HL-60 (cell line): ENCODE results near the gene TENM4.

Experiments used
- DNase-seq, 2 experiments: peaks; one replicate each; pipeline ENCODE4 v3.0.0-alpha.2; 2010 to 2020; ENCODE audit warnings: low read depth in 1 of 2, low spot score in 1 of 2
- H3K27ac ChIP-seq: fragments of 250-450 bp; sonication (Bioruptor Pico); replicated peaks from 2 replicates; pipeline ENCODE4 v1.5.1; 2020; ENCODE audit warnings: mild to moderate bottlenecking, moderate library complexity
- H3K27me3 ChIP-seq: fragments of 250-450 bp; sonication (Bioruptor Pico); 2 replicates; pipeline ENCODE4 v1.5.1; 2021; ENCODE audit warnings: mild to moderate bottlenecking, moderate library complexity; ENCODE audit not compliant: insufficient read depth, poor library complexity, severe bottlenecking
- H3K4me3 ChIP-seq: replicated peaks from 2 replicates; pipeline ENCODE4 v1.5.1; 2011; ENCODE audit warnings: mild to moderate bottlenecking, control low read depth, low read length; ENCODE audit not compliant: insufficient read depth
- GABPA ChIP-seq: IDR thresholded peaks from 2 replicates; pipeline ENCODE4 v1.6.1; 2012; ENCODE audit warnings: low read depth
- POLR2AphosphoS5 ChIP-seq: IDR thresholded peaks from 2 replicates; pipeline ENCODE4 v1.6.1; 2012; ENCODE audit warnings: low read depth
- REST ChIP-seq: IDR thresholded peaks from 2 replicates; pipeline ENCODE4 v1.6.1; 2012; ENCODE audit warnings: low read depth; ENCODE audit not compliant: insufficient replicate concordance
- SPI1 ChIP-seq: IDR thresholded peaks from 2 replicates; pipeline ENCODE4 v1.6.1; 2012; ENCODE audit warnings: low read depth, mild to moderate bottlenecking, borderline replicate concordance
- TF ChIP-seq, protein P1 (sequence below): IDR thresholded peaks from one replicate; pipeline ENCODE4 v1.5.1; 2011; ENCODE audit warnings: low read length, control low read depth, inconsistent platforms; ENCODE audit not compliant: insufficient read depth

TENM4 gene

GRCh38 chr11:79458709-79459108 is 17.9 kb upstream of the TENM4 start:
- no peak overlapping the region for H3K27ac ChIP-seq
- DNase-seq: no peak
- no peak overlapping the region for H3K4me3 ChIP-seq
- TF ChIP-seq SPI1: no peak
- TF ChIP-seq REST: no peak
- TF ChIP-seq, protein P1, sequence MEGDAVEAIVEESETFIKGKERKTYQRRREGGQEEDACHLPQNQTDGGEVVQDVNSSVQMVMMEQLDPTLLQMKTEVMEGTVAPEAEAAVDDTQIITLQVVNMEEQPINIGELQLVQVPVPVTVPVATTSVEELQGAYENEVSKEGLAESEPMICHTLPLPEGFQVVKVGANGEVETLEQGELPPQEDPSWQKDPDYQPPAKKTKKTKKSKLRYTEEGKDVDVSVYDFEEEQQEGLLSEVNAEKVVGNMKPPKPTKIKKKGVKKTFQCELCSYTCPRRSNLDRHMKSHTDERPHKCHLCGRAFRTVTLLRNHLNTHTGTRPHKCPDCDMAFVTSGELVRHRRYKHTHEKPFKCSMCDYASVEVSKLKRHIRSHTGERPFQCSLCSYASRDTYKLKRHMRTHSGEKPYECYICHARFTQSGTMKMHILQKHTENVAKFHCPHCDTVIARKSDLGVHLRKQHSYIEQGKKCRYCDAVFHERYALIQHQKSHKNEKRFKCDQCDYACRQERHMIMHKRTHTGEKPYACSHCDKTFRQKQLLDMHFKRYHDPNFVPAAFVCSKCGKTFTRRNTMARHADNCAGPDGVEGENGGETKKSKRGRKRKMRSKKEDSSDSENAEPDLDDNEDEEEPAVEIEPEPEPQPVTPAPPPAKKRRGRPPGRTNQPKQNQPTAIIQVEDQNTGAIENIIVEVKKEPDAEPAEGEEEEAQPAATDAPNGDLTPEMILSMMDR: no peak
- TF ChIP-seq GABPA: no peak
- TF ChIP-seq POLR2AphosphoS5: no peak
- no peaks in the 10 kb centered on the region for H3K27me3 ChIP-seq

DNA sequence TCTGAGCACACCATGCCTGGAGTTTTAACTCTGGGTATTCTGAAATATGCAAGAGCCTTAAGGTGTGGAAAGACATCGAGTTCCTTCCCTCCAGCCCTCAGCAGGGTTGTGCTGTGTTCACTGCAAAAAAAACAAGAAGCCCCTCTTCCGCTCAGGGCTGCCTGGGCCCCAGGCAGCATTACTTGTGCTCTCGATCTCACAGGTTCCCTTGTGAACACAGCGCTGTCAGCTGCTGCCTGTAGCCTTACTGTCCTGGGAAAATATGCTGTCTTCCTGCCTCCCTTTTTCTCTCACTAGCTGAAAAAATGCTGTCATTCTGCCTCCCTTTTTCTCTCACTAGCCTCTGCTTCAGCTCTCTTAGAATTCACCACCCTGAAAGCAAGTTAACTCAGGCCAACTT is 15.7 kb upstream of the TENM4 start:
- Histone ChIP-seq H3K27me3 (no peaks in the 10 kb centered on the region), H3K4me3 (no peak overlapping the region), H3K27ac (no peak overlapping the region)
- no peak for TF ChIP-seq REST
- no peak for TF ChIP-seq GABPA
- TF ChIP-seq, protein P1: no peak
- TF ChIP-seq SPI1: no peak
- no peak for TF ChIP-seq POLR2AphosphoS5
- no peak for DNase-seq

DNA sequence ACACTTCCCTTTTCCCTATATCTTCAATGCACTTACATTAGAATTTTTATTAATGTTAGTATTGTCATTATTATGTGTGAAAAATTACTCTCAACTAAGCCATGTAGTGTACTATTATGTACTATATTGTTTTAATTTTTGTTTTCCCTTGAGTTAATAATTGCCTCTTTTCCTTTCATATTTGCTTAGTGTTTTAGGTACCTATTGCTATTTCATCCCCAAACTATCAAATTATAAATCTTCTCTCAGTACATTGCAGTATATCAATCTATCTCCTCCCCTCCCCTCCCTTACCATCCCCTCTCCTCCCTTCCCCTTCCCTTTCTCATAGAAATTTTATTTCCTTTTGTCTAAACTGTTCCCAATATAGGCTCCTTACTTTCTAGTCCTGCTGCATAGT is 12.8 kb upstream of the TENM4 start:
- Histone ChIP-seq H3K27ac (no peak overlapping the region), H3K27me3 (no peaks in the 10 kb centered on the region), H3K4me3 (no peak overlapping the region)
- TF ChIP-seq POLR2AphosphoS5 (no peak), SPI1 (no peak), REST (no peak), GABPA (no peak)
- TF ChIP-seq, protein P1: no peak
- no peak for DNase-seq
